GM21737 (cell line): ENCODE data around the gene NKTR.

Source experiments
- ATAC-seq: cut with Tn5 transposase; IDR thresholded peaks from one replicate; pipeline ENCODE4 v1.9.1; 2021; ENCODE audit warnings: mild to moderate bottlenecking, moderate library complexity; ENCODE audit not compliant: unreplicated experiment

The NKTR gene

DNA sequence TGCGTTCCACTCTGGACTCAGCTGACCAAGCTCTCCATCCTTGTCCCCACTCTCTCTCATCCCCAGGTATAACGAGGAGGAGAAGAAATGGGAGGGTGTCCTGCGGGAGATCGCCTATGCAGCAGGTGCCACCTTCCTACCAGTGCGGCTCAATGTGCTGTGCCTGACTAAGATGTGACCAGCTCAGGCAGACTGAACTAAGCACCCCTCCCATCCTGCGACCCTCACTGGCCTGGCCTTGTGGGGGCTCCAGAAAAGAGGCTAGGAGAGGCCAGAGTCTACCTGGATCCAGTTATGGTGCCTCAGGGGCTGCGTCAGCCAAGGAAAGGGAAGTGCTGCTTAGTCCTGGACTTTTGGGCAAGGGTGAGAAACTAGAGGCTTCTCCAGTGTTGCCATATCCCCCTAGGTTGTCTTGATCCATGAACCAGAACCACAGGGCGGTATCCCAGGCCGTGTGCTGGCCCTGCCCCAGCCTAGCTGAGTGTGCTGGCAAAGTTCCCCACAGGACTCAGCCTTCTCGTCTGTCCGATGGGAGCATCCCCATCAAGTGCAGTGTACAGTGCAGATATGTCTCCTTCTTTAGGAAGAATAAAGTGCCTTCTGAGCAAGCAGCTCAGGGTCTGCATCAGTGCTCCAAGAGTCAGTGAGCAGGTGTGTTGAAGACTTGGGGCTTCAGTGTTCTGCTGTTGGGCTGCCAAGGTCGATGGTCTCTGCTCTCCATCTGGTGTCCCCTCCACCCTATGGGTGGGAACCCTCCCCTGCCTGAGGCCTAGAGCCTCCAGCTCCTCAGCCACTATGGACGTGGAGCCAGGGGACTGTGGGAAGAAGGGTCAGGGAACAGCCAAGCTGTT is 91.6 kb downstream of the NKTR start:
- no peak for ATAC-seq

DNA sequence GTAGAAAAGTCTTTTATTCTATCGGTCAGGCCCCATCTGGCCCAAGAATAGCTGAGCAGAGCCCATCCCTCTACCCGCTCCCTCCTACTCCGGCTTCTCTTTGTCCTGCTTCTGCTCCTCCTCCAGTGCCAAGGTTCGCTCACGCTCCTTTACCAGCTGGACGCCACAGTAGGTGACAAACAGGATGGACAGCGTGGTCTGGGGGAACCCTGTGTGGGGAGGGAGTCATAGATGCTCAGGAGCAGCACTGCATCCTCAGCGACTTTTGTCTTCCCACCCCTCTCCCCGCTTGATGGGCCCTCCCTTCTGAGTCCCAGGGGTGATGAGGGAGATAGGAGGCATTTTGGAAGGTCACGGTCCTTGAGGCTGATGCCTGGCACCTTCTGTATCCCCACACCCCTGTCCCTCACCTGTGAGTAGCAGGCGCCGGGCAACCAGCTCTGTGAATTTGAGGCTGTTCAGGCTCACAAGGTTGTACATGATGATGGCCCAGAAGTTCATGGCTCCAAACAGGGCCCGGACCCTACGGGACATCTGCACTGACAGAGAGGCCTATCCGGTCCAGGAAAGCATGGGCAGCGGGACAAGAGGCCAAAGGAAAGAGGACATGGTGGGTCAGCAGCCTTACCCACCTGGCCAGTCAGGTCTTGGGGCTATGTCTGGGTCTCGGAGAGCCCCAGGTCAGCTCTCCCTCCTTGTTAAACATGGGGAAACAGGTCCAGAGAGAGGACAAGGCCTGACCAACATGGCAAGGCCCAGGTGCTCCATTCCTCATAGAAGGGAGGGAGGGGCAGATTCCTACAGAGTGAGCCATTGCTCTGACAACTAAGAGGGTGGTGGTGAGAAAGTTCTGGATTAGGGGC is 92.4 kb downstream of the NKTR start:
- ATAC-seq, result no peak

DNA sequence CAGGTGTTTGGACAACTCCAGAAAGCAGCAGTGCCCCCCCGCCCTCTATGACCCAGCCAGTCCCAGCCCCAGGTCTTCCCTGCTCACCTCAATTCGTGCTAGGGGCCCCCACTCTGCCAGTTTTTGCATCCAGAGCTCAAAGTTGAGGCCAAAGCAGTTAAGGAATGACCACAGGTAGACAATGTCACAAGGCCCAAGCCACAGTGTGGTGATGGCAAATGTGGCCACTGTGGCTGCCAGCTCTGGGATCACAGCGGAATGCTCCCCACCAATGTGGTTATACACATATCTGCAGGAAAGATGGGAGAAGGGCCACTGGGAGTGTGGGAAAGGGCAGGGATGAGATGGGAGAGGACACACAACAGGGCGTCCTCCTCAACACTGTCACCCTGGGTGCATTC is 93.0 kb downstream of the NKTR start:
- ATAC-seq, result no peak

DNA sequence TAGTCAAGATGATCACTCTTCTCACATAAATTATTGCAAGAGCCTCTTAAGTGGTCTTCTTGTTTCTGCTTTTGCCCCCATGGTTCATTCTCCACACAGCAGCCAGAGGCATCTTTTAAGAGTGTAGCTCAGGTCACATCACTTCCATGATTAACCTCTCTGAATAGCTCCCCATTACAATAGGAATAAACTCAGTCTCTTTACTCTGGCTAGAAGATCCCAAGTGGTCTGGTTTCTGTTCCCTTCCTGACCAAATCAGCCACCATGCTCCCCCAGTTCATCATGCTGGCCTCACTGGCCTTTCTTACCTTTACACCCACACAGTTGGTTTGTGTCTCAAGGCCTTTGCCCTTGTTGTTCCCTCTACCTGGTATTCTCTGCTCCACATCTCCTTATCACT is 93.9 kb downstream of the NKTR start:
- ATAC-seq, result no peak

DNA sequence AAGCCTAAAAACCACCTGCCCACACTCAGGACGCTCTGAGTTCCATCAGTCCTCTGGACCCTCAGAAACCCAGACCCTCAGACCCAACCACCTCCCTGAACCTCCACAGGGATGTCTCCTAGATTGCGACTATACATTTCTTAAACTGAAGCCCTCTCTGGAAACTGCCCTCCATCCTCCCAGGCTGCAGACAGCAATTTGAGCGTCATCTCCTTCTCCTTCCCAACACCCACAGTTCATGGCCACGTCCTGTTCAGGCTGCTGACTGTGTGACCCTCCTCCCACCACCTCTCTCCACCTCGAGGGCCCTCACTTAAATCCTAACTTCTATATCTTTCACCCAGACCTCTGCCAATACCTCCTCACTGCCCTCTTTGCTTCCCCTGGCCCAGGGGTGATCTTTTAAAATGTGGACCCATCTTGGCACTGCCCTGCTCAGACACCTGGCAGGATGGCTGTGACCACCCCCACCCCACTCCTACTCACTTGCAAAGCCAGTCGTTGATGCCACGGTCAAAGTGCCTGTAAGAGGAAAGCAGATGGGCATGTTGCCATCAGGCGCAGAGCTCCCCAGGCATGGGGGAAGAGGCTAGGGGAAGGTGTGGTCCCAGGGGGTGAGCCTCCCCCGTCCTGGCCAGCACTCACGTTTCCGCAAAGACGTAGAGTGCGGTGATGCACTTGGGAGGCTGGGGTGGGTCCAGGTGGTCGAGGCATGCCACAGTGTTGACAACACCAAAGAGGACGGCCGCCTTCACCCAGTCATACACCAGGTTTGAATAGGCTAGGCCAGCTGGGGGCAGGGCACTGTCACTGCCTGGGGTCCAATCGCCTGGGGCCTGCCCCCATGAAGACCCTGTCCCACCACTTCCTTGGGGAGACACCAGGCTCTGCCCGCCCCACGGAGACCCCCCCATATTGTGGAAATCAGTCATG is 96.1 kb downstream of the NKTR start:
- ATAC-seq, result no peak

DNA sequence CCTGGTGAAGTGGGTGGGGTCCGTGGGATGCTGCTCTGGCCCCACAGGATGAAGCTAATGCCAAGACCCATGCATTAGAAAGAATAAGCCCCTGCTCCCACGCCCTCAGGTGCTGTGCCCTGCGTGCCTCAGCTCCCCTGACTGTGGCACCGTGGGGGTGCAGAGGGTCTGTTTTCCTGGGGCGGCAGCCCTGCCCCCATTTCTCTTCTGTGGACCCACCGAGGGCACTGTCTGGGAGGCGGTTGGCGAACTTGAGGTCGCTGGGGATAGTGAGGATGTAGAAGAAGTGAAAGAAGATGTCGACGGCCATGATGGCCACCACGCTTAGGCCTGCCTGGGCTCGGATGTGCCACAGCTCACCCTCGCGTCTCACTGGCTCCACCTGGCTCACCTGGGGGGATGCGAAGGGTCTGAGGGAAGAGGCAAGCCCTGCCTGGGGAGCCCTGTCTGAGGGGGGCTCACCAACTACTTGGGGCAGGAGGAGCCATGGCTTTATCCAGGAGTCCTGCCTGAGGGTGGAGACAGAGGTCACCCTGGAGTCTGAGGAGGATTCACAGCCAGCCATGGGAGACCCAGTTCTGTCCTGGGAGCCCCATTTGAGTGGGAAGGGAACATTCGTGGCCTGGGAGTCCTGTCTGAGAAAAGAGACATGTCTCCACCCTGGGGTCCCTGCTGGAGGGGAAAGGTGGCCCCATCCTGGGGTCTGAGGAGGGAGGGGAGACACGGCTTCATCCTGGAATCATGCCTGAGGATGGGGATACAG is 97.0 kb downstream of the NKTR start:
- no peak for ATAC-seq
